Measurements from ENCODE around the gene FCHSD2. TPM values are rescaled to one million over a fixed set of nuclear protein-coding genes. Genes with fewer than 3 reads are reported as not detected.
"Not testable (repeated sequence)": the region's sequence is repeated elsewhere in the genome, so short reads cannot be mapped to it uniquely, and the experiment has no call there.

FCHSD2 gene
- total RNA-seq, 1 experiment from 2014 or later = 4.4 TPM

GRCh38 chr11:72824811-72825505, 317.2 kb downstream of the FCHSD2 start:
- no peak for DNase-seq (ENCODE audit: low read depth)

DNA sequence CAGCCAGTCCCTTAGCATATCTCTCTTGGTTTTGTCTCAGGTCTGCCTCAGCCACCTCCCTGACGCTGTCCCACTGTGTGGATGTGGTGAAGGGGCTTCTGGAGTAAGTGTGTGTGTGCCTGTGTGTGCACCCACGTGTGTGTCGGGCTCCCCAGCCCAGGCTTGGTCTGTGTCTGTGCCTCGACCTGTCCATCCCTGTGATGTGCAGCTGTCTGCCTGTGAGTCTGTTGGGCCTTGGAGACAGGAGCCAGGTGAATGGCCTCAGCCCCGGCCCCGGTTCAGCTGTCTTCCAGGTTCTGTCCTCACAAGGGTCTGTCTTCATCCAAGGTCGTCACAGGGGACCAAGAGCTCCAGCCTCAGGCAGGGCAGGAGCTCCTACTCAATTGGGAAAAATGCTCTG, 318.1 kb downstream of the FCHSD2 start:
- DNase-seq (ENCODE audit: low read depth) = no peak

GRCh38 chr11:72823105-72823804, 318.9 kb downstream of the FCHSD2 start:
- DNase-seq (ENCODE audit: low read depth) = no peak

- no peak for DNase-seq (ENCODE audit: low read depth)
Observed at GRCh38 chr11:72821920-72822799, 320.0 kb downstream of the FCHSD2 start.

DNA sequence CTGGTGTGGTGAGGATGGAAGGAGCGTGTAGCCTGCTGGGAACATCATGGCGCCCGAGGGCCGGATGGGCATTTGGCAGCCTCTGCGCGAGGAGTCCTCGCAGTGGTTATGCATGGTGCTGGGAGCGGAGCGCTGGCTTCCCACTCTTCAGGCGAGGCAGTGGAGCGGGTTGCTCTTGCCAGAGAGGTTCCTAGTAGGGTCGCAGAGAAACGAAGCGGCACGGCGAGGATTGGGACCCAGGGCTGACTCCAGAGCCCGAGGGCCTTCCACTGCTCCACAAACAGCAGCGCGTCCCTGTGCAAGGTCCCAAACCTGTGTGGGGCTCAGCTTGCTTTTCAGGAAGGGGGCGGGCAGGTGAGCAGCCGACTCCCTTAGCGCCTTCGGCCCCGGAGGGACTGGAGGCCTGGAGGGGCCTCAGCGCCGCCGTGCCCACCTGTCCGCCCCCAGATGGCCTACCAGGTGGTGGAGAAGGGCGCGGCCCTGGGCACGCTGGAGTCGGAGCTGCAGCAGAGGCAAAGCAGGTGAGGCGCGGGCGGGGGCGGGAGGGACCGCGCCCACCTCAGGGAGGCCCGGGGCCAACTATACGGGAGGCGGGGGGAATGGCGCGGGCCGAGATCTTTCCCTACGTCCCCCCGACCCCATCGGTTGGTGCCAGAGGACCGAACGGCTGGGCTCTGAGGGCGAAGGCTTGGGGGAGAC, 320.7 kb downstream of the FCHSD2 start:
- DNase-seq (ENCODE audit: low read depth) = no peak

DNA sequence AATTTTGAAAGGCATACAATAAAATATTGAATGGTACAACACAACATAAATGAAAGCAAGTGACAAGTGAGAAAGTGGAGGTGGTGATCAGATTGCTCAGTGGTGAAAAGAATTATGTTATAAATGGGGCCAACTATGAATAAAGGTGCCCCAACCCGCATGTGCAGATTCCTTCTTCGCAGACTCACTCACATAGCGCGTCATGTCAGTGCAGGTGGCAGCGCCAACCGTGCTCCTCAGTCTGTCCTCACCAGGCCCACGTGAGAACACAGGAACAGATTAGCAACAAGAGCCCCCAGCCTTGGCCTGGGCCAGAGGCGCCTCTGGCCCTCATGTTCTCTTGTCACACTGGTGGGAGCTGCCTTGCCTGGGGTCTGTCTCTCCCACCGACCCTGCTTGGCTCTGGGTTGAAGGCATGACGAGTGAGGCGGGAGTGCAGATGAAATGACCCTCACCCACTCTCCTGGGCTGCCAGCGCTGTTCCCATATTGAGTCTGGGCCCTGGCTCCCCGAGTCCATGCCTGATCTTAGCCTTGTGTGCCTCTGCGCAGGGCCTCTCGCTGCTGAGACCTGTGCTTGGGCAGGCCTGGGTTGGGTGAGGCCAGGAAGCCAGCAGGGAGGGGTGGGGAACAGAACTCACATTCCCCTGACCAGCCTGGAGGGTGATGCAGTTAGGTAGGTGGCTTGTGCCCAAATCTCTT, 321.5 kb downstream of the FCHSD2 start:
- no peak for DNase-seq (ENCODE audit: low read depth)

GRCh38 chr11:72818971-72819370, 323.1 kb downstream of the FCHSD2 start:
- DNase-seq (ENCODE audit: low read depth) = no peak

DNA sequence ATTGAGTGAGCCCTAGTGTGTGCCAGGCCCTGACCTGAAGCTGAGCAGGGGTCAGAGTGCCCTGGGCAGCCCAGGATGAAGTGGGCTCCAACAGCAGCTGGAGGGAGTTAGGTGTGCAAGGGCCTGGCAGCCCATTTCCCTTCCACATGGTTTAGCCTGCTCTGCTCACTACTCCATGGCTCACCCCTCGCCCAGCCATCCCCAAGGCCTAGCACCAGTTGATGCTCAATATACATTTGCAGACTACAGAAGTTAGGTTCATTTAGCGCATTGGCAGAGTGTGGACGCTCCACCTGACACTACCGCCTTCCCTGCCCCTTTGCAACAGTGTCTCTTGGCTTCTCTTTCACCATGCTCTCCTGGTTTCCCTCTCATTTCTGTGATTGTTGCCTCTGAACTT, 324.2 kb downstream of the FCHSD2 start:
- DNase-seq (ENCODE audit: low read depth) = no peak

DNA sequence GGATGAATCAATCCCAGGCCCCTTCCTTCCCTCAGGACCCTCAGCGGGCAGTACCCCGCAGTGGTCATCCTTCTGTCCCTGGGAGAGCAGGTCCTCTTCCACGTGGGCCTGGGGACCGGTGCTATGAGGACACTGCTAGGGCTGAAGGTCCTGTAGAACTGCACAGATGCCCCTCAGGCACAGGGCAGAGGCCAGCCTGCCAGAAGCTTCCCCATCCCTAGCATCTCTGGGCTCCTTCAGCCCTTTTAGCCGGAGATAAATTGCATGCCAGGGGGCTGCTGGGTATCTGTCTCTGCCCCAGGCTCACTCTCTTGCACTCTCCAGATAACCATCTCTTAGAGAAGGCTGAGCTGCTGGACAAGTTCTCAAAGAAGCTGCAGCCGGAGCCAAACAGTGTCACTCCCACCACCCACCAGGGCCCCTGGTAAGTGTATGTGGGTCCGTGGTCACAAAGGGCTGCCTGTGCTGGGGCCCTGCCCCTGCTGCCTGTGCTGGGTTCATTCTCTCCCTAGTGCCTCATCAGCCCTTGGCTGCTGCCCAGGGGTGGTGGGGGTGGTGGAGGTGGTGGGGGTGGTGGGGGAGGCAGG, 325.6 kb downstream of the FCHSD2 start:
- no peak for DNase-seq (ENCODE audit: low read depth)

DNA sequence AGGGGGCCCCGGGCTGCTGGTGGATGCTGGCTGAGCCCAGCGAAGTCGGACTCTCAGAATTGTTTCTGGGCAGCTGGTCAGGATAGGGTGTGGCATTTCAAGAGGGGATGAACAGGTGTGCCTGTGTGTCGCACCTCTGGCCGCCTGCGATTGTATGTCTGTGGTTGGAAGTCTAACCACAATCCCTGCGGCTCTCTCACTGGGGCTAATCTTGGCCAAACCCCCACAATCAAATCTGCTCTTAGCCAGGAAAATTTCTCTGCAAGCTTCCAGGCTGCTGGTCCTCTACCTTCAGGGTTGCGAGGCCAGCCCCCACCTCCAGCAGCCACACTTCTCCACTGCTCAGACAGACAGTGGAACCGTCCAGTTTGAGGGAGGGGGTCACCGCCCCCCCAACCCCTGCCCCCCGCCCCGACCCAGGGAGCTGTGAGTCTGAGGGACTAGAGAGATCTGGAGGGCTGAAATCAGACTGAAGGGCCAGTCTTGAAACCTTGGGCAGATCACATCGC, 327.0 kb downstream of the FCHSD2 start:
- DNase-seq (ENCODE audit: low read depth) = peak; percentile 52

DNA sequence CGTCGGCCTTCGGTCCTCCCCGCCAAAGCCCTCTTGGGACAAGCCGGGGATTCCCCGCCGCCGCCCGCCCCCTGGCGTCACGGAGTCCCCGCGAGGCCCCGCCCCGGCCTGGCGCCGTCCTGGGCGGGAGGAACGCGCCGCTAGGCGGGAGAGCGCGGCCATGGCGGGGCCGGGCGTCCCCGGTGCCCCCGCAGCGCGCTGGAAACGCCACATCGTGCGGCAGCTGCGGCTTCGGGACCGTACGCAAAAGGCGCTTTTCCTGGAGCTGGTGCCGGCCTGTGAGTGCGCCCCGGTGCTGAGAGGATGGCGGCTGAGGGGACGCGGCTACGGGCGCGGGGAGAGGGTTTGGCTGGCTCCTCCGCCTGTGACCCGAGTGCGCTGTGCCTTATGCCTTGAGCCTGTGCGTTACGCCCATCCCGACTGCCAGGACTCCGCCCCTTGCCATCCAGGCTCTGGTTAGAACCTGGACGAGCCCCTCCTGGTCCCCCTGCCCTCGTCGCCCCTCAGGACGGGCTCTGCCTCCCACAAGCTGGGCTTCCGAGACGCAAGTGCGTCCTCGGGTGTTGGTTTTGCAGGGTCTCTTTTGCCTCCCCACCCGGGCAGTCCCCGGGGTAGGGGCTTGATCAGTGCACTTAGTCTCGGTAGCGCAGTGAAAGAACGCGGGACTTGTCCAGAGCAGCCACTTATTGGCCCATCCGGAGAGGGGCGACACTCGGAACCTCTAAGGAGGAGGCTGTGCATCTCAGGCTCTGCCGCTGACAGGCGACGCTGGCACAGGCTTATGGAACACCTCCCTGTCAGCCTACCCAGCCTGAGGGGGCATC, 327.6 kb downstream of the FCHSD2 start, which contains the start of gene ATG16L2:
Gene ATG16L2 (plus strand): TSS at position 126 of the 824 bp plus-strand sequence. CDS start 35 bp downstream, at position 161.
- peak; percentile 76 for DNase-seq (ENCODE audit: low read depth)

DNA sequence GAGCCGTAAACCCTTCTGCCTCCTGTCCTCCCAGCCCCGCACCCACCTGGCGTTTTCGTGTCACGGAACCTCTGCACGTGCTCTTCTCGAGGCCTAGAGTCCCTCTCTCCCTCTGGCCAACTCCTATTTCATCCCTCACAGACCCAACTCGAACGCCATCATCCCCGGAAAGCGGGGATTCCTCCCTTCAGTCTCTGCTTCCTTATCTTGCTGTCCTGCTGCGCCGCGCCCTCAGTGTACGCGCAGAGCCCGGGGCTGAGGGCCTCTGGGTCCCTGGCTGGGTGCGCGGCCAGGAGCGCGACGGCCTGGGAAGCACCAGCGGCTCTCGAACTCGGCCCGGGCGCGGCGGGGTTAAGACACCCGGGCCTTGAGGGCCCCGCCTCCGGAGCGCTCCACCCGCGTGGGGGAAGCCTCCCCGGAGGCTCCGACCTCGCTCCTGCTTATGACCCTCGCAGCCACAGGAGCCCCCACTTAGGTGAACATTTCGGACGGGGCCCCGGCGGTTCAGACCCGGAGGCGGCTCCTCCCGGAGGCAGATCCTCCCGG, 328.3 kb downstream of the FCHSD2 start:
- peak; percentile 77 for DNase-seq (ENCODE audit: low read depth)

DNA sequence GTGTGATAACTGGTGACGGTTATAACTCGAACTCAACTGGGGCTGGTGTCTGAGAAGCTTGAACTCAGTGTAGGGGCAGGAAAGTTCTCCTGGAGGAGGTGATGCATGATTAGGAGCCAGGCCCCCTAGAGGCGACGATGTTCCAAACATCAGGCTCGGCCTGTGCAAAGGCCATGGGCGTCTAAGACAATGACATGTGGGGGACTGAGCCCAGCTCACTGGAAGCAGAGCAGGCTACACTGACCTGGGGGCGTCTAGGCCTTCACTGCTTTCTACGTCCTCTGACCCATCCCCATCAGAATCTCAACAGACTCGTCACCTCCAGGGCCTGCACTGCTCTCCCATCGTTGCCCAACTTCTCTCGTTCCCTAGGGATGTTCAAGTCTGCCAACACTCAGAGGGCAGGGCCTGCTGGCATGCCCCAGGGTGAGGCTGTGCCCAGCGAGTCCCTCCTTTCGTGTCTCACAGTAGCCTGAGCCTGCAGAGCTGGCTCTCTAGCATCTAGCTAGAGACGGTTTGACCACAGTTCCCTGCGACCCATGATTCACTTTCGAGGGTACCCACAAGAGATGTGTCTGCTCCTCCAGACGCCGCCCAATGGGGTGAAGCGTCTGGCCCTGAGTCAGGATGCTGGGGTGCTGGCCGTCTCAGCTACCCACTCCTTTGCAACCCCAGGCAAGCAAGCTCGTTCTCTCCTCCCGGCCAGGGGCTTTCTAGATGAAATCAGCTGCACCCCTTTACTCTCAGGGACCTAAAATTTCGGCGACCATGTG, 329.0 kb downstream of the FCHSD2 start:
- peak; percentile 81 for DNase-seq (ENCODE audit: low read depth)

DNA sequence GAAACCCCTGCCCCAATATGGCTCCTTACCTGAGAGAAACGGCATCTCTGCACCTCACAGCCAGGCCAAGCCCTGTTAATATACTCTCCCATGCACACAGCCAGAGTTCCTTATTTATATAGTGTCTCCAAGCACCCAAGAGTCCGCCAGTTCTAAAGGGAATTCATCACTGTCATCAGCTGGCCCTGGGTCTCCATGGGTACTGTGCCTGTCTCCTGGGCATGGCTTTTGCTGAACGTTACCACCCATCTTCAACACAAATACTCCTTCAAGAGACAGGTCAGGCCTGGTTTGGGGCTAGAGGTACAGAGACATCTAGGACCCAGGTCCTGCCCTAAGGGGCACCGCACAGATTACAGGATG, 329.5 kb downstream of the FCHSD2 start:
- no peak for DNase-seq (ENCODE audit: low read depth)

DNA sequence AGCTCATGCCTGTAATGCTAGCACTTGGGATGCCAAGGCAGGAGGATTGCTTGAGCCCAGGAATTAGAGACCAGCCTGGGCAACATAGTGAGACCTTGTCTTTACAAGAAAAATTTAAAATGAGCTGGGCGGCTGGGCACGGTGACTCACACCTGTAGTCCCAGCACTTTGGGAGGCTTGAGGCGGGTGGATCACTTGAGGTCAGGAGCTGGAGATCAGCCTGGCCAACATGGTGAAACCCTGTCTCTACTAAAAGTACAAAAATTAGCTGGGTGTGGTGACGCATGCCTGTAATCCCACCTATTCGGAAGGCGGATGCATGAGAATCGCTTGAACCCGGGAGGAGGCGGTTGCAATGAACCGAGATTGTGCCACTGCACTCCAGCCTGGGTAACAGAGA, 330.4 kb downstream of the FCHSD2 start:
- not testable (repeated sequence) for DNase-seq (ENCODE audit: low read depth)

DNA sequence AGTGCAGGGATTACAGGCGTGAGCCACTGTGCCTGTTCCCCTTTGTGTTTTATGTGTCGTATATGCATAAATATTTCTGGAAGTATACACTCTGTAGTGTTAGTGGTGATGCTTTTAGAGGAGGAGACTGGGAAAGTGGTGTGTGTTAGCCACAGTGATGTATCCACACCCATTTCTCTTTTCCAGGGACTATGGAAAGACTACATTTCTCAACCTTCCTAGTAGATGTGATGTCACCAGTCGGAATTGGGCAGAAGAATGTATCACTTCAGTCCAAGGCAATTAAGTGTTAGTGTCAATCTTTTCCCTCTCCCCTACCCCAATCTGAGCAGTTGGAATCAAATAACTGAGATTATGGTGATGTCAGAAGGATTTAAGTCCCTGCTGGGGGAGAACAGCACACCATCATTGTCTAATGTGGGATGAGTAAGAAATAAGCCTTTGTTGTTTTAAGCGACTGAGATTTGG, 333.8 kb downstream of the FCHSD2 start:
- DNase-seq (ENCODE audit: low read depth) = no peak

DNA sequence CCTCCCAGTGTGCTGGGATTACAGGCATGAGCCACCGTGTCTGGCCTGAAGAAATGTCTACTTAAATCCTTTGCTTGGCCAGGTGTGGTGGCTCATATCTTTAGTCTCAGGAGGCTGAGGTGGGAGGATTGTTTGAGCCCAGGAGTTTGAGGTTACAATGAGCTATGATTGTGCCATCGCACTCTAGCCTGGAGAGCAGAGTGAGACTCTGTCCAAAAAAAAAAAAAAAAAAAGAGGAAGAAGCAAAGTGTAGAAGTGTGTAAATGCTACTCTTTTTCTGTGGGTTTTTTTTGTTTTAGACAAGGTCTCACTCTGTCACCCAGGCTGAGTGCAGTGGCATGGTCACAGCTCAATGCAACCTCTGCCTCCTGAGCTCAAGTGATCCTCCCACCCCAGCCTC, 334.3 kb downstream of the FCHSD2 start:
- no peak for DNase-seq (ENCODE audit: low read depth)
